CD14-positive monocyte (primary cell): ENCODE measurements around the gene CBX4. TPM values are rescaled to one million over a fixed set of nuclear protein-coding genes. Genes with fewer than 3 reads are reported as not detected.

Experiments
- DNase-seq, 3 donors: peaks; one replicate each; pipeline ENCODE4 v3.0.0-alpha.2; 2011 to 2022
- H2AFZ ChIP-seq: 2 replicates; pipeline ENCODE4 v1.6.0; 2012; ENCODE audit warnings: mild to moderate bottlenecking, low read depth, low read length, inconsistent platforms; ENCODE audit not compliant: insufficient read depth, poor library complexity, severe bottlenecking
- H3K27ac ChIP-seq, 2 donors: 1 replicate in 1 of 2; 2 replicates in 1 of 2; pipeline ENCODE4 v1.5.1; 2012 to 2013; ENCODE audit warnings: low read length in 2 of 2, control low read depth in 1 of 2, inconsistent platforms in 1 of 2, low read depth in 1 of 2, mild to moderate bottlenecking in 1 of 2
- H3K27me3 ChIP-seq, 2 donors: one replicate each; pipeline versions ENCODE4 v1.6.0 to v1.6.1; 2011 to 2013; ENCODE audit warnings: low read length in 2 of 2; ENCODE audit not compliant: control insufficient read depth in 2 of 2, insufficient read depth in 2 of 2
- H3K36me3 ChIP-seq, 2 donors: replicated peaks in 1 of 2; 1 replicate in 1 of 2; 2 replicates in 1 of 2; pipeline versions ENCODE4 v1.5.1 to v1.6.1; 2012 to 2013; ENCODE audit warnings: low read length in 2 of 2, control low read depth in 1 of 2, inconsistent platforms in 1 of 2, mild to moderate bottlenecking in 1 of 2; ENCODE audit not compliant: insufficient read depth in 2 of 2, control insufficient read depth in 1 of 2
- H3K4me1 ChIP-seq, 2 donors: 1 replicate in 1 of 2; 2 replicates in 1 of 2; pipeline versions ENCODE4 v1.5.1 to v1.6.1; 2012 to 2013; ENCODE audit warnings: low read length in 2 of 2, control low read depth in 1 of 2, inconsistent platforms in 1 of 2, mild to moderate bottlenecking in 1 of 2, moderate library complexity in 1 of 2; ENCODE audit not compliant: insufficient read depth in 2 of 2, control insufficient read depth in 1 of 2
- H3K4me2 ChIP-seq: replicated peaks from 2 replicates; pipeline ENCODE3; 2012; ENCODE audit warnings: low read length, moderate library complexity, mild to moderate bottlenecking; ENCODE audit not compliant: poor library complexity, severe bottlenecking; ENCODE audit errors: extremely low read depth
- H3K4me3 ChIP-seq, 3 experiments: fragments of 200-600 bp in 1 of 3; sonication (generic) in 1 of 3; replicated peaks in 1 of 3; 1 replicate in 2 of 3; 2 replicates in 1 of 3; pipeline ENCODE4 v1.5.1; 2011 to 2013; ENCODE audit warnings: low read length in 3 of 3, mild to moderate bottlenecking in 3 of 3, control low read depth in 2 of 3, low read depth in 2 of 3, inconsistent platforms in 1 of 3, moderate library complexity in 1 of 3
- H3K79me2 ChIP-seq: 2 replicates; pipeline ENCODE4 v1.6.0; 2012; ENCODE audit warnings: mild to moderate bottlenecking, control low read depth, inconsistent platforms, low read length, moderate library complexity; ENCODE audit not compliant: insufficient read depth
- H3K9ac ChIP-seq: 2 replicates; pipeline ENCODE4 v1.6.0; 2017; ENCODE audit warnings: low read length, mild to moderate bottlenecking; ENCODE audit not compliant: insufficient read depth, poor library complexity, severe bottlenecking
- H3K9me3 ChIP-seq, 2 donors: replicated peaks in 1 of 2; 1 replicate in 1 of 2; 2 replicates in 1 of 2; pipeline versions ENCODE4 v1.5.1 to v1.6.1; 2012 to 2013; ENCODE audit warnings: low read length in 2 of 2, control low read depth in 1 of 2; ENCODE audit not compliant: control insufficient read depth in 1 of 2, insufficient read depth in 1 of 2
- H4K20me1 ChIP-seq: 2 replicates; pipeline ENCODE4 v1.6.0; 2012; ENCODE audit warnings: mild to moderate bottlenecking, low read length, control low read depth, moderate library complexity; ENCODE audit not compliant: insufficient read depth
- H3K27ac Mint-ChIP-seq, 7 donors: one replicate each; pipeline ENCODE4 v1.8.0; 2020; ENCODE audit warnings: mild to moderate bottlenecking in 7 of 7, mixed read lengths in 7 of 7, moderate library complexity in 6 of 7, inconsistent platforms in 2 of 7
- H3K27me3 Mint-ChIP-seq, 3 donors: one replicate each; pipeline ENCODE4 v1.8.0; 2021 to 2022; ENCODE audit warnings: low read depth in 3 of 3, mild to moderate bottlenecking in 3 of 3, mixed read lengths in 3 of 3, moderate library complexity in 3 of 3, inconsistent platforms in 1 of 3
- H3K36me3 Mint-ChIP-seq, 2 donors: one replicate each; pipeline ENCODE4 v1.8.0; 2020; ENCODE audit warnings: mixed read lengths in 2 of 2, inconsistent platforms in 1 of 2, mild to moderate bottlenecking in 1 of 2
- H3K4me1 Mint-ChIP-seq: one replicate; pipeline ENCODE4 v1.8.0; 2020; ENCODE audit warnings: mild to moderate bottlenecking, mixed read lengths
- H3K4me3 Mint-ChIP-seq, 2 donors: one replicate each; pipeline ENCODE4 v1.8.0; 2020; ENCODE audit warnings: mild to moderate bottlenecking in 2 of 2, mixed read lengths in 2 of 2, moderate library complexity in 1 of 2
- H3K9me3 Mint-ChIP-seq, 7 donors: one replicate each; pipeline ENCODE4 v1.8.0; 2020 to 2022; ENCODE audit warnings: mixed read lengths in 7 of 7, mild to moderate bottlenecking in 6 of 7, moderate library complexity in 6 of 7, inconsistent platforms in 2 of 7
- CTCF ChIP-seq: fragments of 200-600 bp; IDR thresholded peaks from one replicate; pipeline ENCODE4 v1.8.0; 2022; ENCODE audit warnings: antibody characterized with exemption, mild to moderate bottlenecking
- WGBS: methylation state at CpG from one replicate; pipeline ENCODE4 v1.1.5; 2013; ENCODE audit warnings: missing lambda C conversion rate; ENCODE audit not compliant: insufficient coverage; 5-methylcytosine and 5-hydroxymethylcytosine counted together
- intact Hi-C, 2 donors: fragments of 100-400 bp; cut with micrococcal nuclease; formaldehyde crosslinking; loops; one replicate each; pipeline versions ENCODE4 v1.15.0 to v1.15.1; 2023
- polyA plus RNA-seq, 3 donors: library from polyadenylated mRNA; depleted of rRNA in 1 of 3; unstranded in 2 of 3; stranded (reverse) in 1 of 3; fragments of 300-500 nt in 2 of 3; fragments of >200 nt in 1 of 3; fragmentation: Illumina TruSeq in 2 of 3; gene quantifications; 1 replicate in 2 of 3; 2 replicates in 1 of 3; pipeline ENCODE4 v1.2.3, GENCODE V29; 2012 to 2021

Gene CBX4
- polyA plus RNA-seq, 3 donors = 1.4 to 82.8 (median 3.6) TPM

- intact Hi-C loops = no loop called here
- TF ChIP-seq CTCF = no peak
- H3K36me3 ChIP-seq = no peaks in the 10 kb centered on the region
- Mint-ChIP-seq H3K4me3 (peak overlapping the region in 1 of 2 donors; percentile 26), H3K9me3 (peaks cover 0 to 2% (median 0%) of the 10 kb centered on the region in 7 donors), H3K27ac (no peak overlapping the region), H3K4me1 (peaks cover 7% of the 10 kb centered on the region), H3K27me3 (peaks cover 6 to 17% (median 14%) of the 10 kb centered on the region in 3 donors), H3K36me3 (no peaks in the 10 kb centered on the region)
- no peaks in the 10 kb centered on the region for H3K9me3 ChIP-seq
- no peak overlapping the region for H3K4me2 ChIP-seq
- WGBS = 95% methylated on average over 6 of the region's 8 CpGs
- no peaks in the 10 kb centered on the region for H3K27me3 ChIP-seq
- DNase-seq = no peak
- H2AFZ ChIP-seq = no peak overlapping the region
- peaks cover 7 to 11% of the 10 kb centered on the region in 2 donors for H3K4me1 ChIP-seq
- H3K79me2 ChIP-seq = no peaks in the 10 kb centered on the region
- no peak overlapping the region for H3K4me3 ChIP-seq
- no peaks in the 10 kb centered on the region for H4K20me1 ChIP-seq
- H3K27ac ChIP-seq = no peak overlapping the region
- H3K9ac ChIP-seq = no peak overlapping the region
These were observed 17.9 kb upstream of the CBX4 start for GRCh38 chr17:79857095-79857494.

GRCh38 chr17:79855331-79856124 is 16.3 kb upstream of the CBX4 start:
- H3K27ac Mint-ChIP-seq = no peak overlapping the region
- peaks cover 0 to 2% (median 0%) of the 10 kb centered on the region in 7 donors for H3K9me3 Mint-ChIP-seq
- H3K4me3 Mint-ChIP-seq = no peak overlapping the region
- Histone ChIP-seq H3K27ac (no peak overlapping the region), H4K20me1 (no peaks in the 10 kb centered on the region), H2AFZ (no peak overlapping the region), H3K36me3 (no peaks in the 10 kb centered on the region), H3K79me2 (no peaks in the 10 kb centered on the region), H3K4me1 (peaks cover 7 to 12% of the 10 kb centered on the region in 2 donors), H3K4me3 (no peak overlapping the region), H3K9me3 (no peaks in the 10 kb centered on the region), H3K27me3 (no peaks in the 10 kb centered on the region), H3K4me2 (no peak overlapping the region), H3K9ac (no peak overlapping the region)
- peaks cover 2 to 14% (median 10%) of the 10 kb centered on the region in 3 donors for H3K27me3 Mint-ChIP-seq
- no peak for TF ChIP-seq CTCF
- H3K4me1 Mint-ChIP-seq = peaks cover 7% of the 10 kb centered on the region
- 95% methylated on average over 20 of the region's 21 CpGs for WGBS
- no peaks in the 10 kb centered on the region for H3K36me3 Mint-ChIP-seq
- intact Hi-C loops = no loop called here
- no peak for DNase-seq
